ENCODE data around the gene FHIP2A.
"Not testable (repeated sequence)": the region's sequence is repeated elsewhere in the genome, so short reads cannot be mapped to it uniquely, and the experiment has no call there.

FHIP2A gene

GRCh38 chr10:114856544-114857287 lies 35.1 kb downstream of the FHIP2A start:
- TF ChIP-seq CTCF (IDR thresholded peaks at IDR 0.05; ENCODE audit: low read length, missing control alignments), result no peak
- peak; percentile 92 for DNase-seq (ENCODE audit: low read depth)
- H3K4me3 ChIP-seq (replicated peaks; ENCODE audit: low read depth, low read length), result peak overlapping the region; percentile 0

DNA sequence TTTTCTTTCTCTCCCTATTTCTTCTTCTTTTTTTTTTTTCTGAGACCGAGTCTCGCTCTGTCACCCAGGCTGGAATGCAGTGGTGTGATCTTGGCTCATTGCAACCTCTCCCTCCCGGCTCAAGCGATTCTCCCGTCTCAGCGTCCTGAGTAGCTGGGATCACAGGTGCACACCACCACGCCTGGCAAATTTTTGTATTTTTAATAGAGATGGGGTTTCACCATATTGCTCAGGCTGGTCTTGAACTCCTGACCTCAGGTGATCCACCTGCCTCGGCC lies 35.6 kb downstream of the FHIP2A start:
- DNase-seq (ENCODE audit: low read depth), result not testable (repeated sequence)

GRCh38 chr10:114857922-114858629 lies 36.5 kb downstream of the FHIP2A start:
- DNase-seq (ENCODE audit: low read depth), result no peak
- no peak for TF ChIP-seq CTCF (IDR thresholded peaks at IDR 0.05; ENCODE audit: low read length, missing control alignments)
- no peak overlapping the region for H3K4me3 ChIP-seq (replicated peaks; ENCODE audit: low read depth, low read length)

More for the DNA sequence above, 35.6 kb downstream of the FHIP2A start:
- H3K4me3 ChIP-seq (replicated peaks; ENCODE audit: low read depth, low read length), result not testable (repeated sequence)

DNA sequence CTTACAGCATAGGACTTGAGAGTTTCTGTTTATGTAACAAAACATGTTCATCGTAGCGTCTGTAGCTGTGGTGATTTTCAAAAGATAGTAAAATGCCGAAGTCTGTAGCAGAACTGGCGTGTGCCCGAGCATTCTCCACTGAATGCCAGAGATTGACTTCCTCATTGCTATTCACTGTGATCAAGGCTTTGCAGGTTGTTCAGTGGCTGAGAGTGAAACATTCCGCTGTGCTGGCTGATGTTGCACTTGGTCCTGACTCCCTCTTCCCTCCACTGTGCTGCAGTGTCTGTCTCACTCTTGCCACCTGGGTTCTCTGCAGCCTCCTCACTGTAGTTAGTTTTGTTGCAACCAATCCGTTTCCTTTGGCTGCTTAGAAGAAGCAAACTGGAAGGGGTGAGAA lies 37.6 kb downstream of the FHIP2A start:
- TF ChIP-seq CTCF (IDR thresholded peaks at IDR 0.05; ENCODE audit: low read length, missing control alignments), result no peak
- DNase-seq (ENCODE audit: low read depth), result no peak
- H3K4me3 ChIP-seq (replicated peaks; ENCODE audit: low read depth, low read length), result no peak overlapping the region

GRCh38 chr10:114862456-114862855 lies 40.9 kb downstream of the FHIP2A start:
- no peak for TF ChIP-seq CTCF (IDR thresholded peaks at IDR 0.05; ENCODE audit: low read length, missing control alignments)
- DNase-seq (ENCODE audit: low read depth), result no peak
- no peak overlapping the region for H3K4me3 ChIP-seq (replicated peaks; ENCODE audit: low read depth, low read length)

GRCh38 chr10:114867365-114867764 lies 45.8 kb downstream of the FHIP2A start:
- TF ChIP-seq CTCF (IDR thresholded peaks at IDR 0.05; ENCODE audit: low read length, missing control alignments), result no peak
- no peak overlapping the region for H3K4me3 ChIP-seq (replicated peaks; ENCODE audit: low read depth, low read length)
- DNase-seq (ENCODE audit: low read depth), result no peak

GRCh38 chr10:114868870-114869519 lies 47.4 kb downstream of the FHIP2A start:
- TF ChIP-seq CTCF (IDR thresholded peaks at IDR 0.05; ENCODE audit: low read length, missing control alignments), result no peak
- no peak overlapping the region for H3K4me3 ChIP-seq (replicated peaks; ENCODE audit: low read depth, low read length)
- peak; percentile 44 for DNase-seq (ENCODE audit: low read depth)
